HEK293T (cell line): ENCODE results near the gene DLD.
A peak's percentile ranks its signal among the peaks of the same experiment; 100 is the strongest.
"Not testable (repeated sequence)": the region's sequence is repeated elsewhere in the genome, so short reads cannot be mapped to it uniquely, and the experiment has no call there.

ENCODE experiments used
- CTCF ChIA-PET: fragments of 350-600 bp; formaldehyde crosslinking; extraction: SDS; loops from one replicate; lab custom pipeline; 2021; ENCODE audit warnings: antibody characterized with exemption, inconsistent platforms; lab: Yijun Ruan, JAX
- POLR2A ChIA-PET: fragments of 350-600 bp; formaldehyde crosslinking; extraction: SDS; loops from one replicate; lab custom pipeline; 2020; ENCODE audit warnings: antibody characterized with exemption, inconsistent platforms; lab: Yijun Ruan, JAX
- DNase-seq: peaks from one replicate; pipeline ENCODE4 v3.0.0; 2012; ENCODE audit warnings: mixed read lengths; ENCODE audit errors: extremely low spot score
- ARNT ChIP-seq: fragments of 450-650 bp; IDR thresholded peaks from 2 replicates; pipeline ENCODE4 v1.6.1; 2017; ENCODE audit warnings: mild to moderate bottlenecking
- BHLHE40 ChIP-seq: fragments of 450-650 bp; IDR thresholded peaks from 2 replicates; pipeline ENCODE4 v1.6.1; 2016; ENCODE audit warnings: mild to moderate bottlenecking, moderate library complexity, borderline replicate concordance
- CTBP1 ChIP-seq: fragments of 450-650 bp; IDR thresholded peaks from 2 replicates; pipeline ENCODE4 v1.6.1; 2016; ENCODE audit warnings: borderline replicate concordance
- ELF4 ChIP-seq: fragments of 450-650 bp; IDR thresholded peaks from 2 replicates; pipeline ENCODE4 v1.6.1; 2017; ENCODE audit warnings: antibody characterized with exemption
- FOXA1 ChIP-seq: fragments of 450-650 bp; IDR thresholded peaks from 2 replicates; pipeline ENCODE4 v1.6.1; 2016; ENCODE audit warnings: mild to moderate bottlenecking
- FOXK2 ChIP-seq: fragments of 450-650 bp; IDR thresholded peaks from 2 replicates; pipeline ENCODE4 v1.6.1; 2016; ENCODE audit warnings: mild to moderate bottlenecking
- FOXM1 ChIP-seq: fragments of 450-650 bp; IDR thresholded peaks from 2 replicates; pipeline ENCODE4 v1.6.1; 2017; ENCODE audit warnings: mild to moderate bottlenecking, borderline replicate concordance
- HDGF ChIP-seq: fragments of 450-650 bp; IDR thresholded peaks from 2 replicates; pipeline ENCODE4 v1.6.1; 2017; ENCODE audit warnings: antibody characterized with exemption, borderline replicate concordance
- L3MBTL2 ChIP-seq: fragments of 450-650 bp; conservative IDR thresholded peaks from 2 replicates; pipeline ENCODE4 v1.6.1; 2016; ENCODE audit warnings: mild to moderate bottlenecking
- LEF1 ChIP-seq: fragments of 450-650 bp; IDR thresholded peaks from 2 replicates; pipeline ENCODE4 v1.6.1; 2017; ENCODE audit warnings: mild to moderate bottlenecking, borderline replicate concordance
- NFRKB ChIP-seq: fragments of 450-650 bp; IDR thresholded peaks from 2 replicates; pipeline ENCODE4 v1.6.1; 2016; ENCODE audit warnings: mild to moderate bottlenecking, moderate library complexity
- PKNOX1 ChIP-seq: fragments of 450-650 bp; IDR thresholded peaks from 2 replicates; pipeline ENCODE4 v1.6.1; 2016
- SP1 ChIP-seq: fragments of 450-650 bp; IDR thresholded peaks from 2 replicates; pipeline ENCODE4 v1.6.1; 2017
- SUZ12 ChIP-seq: fragments of 450-650 bp; IDR thresholded peaks from 2 replicates; pipeline ENCODE4 v1.6.1; 2016; ENCODE audit warnings: mild to moderate bottlenecking
- TARDBP ChIP-seq: fragments of 450-650 bp; IDR thresholded peaks from 2 replicates; pipeline ENCODE4 v1.6.1; 2016
- ZNF384 ChIP-seq: fragments of 450-650 bp; IDR thresholded peaks from 2 replicates; pipeline ENCODE4 v1.6.1; 2016

DLD gene

GRCh38 chr7:107890962-107891635 lies at the start of gene DLD:
Gene DLD (plus strand): TSS chr7:107891183. CDS start chr7:107891251, 68 bp downstream.
- CTCF ChIA-PET = interaction anchor here (2.0 kb wide), 1 partner anchor 12 kb away, joined by 8 read pairs; no protein-coding TSS in a partner anchor
- POLR2A ChIA-PET = interaction anchor here (0.7 to 2.1 kb wide), 8 partner anchors 9 to 634 kb away, joined by 3 to 6 read pairs (median 3); partner anchors contain the start of gene CBLL1
- peak; percentile 37; the same call in 1 of the 2 replicates for TF ChIP-seq PKNOX1
- TF ChIP-seq NFRKB = no peak
- TF ChIP-seq L3MBTL2 = peak; percentile 98
- DNase-seq = peak; percentile 93

- POLR2A ChIA-PET = no interaction called here
- no peak for TF ChIP-seq ZNF384
- no peak for TF ChIP-seq LEF1
- TF ChIP-seq ELF4 = no peak
- TF ChIP-seq CTBP1 = no peak
- TF ChIP-seq SUZ12 = no peak
- TF ChIP-seq FOXM1 = no peak
- no peak for TF ChIP-seq SP1
- no peak for TF ChIP-seq BHLHE40
- no peak for TF ChIP-seq NFRKB
- TF ChIP-seq ARNT = no peak
- TF ChIP-seq FOXA1 = no peak
- no peak for TF ChIP-seq PKNOX1
- no peak for TF ChIP-seq FOXK2
- no peak for TF ChIP-seq TARDBP
- no peak for TF ChIP-seq L3MBTL2
- no peak for TF ChIP-seq HDGF
- CTCF ChIA-PET = no interaction called here
- DNase-seq = no peak
Observed at GRCh38 chr7:107842213-107842612, 48.8 kb upstream of the DLD start.

- no peak for DNase-seq
- ChIA-PET POLR2A (no interaction called here), CTCF (no interaction called here)
- no peak for TF ChIP-seq ARNT
- TF ChIP-seq LEF1 = no peak
- TF ChIP-seq NFRKB = no peak
Observed at GRCh38 chr7:107843184-107843583, 47.8 kb upstream of the DLD start.

GRCh38 chr7:107846324-107846723 lies 44.7 kb upstream of the DLD start:
- CTCF ChIA-PET = no interaction called here
- DNase-seq = no peak
- TF ChIP-seq TARDBP (no peak), PKNOX1 (no peak), L3MBTL2 (no peak), FOXK2 (no peak), BHLHE40 (no peak), SP1 (no peak), FOXA1 (no peak), ARNT (no peak), CTBP1 (no peak), SUZ12 (no peak), ZNF384 (no peak), HDGF (no peak), FOXM1 (no peak)
- POLR2A ChIA-PET = no interaction called here

GRCh38 chr7:107847168-107847835 lies 43.7 kb upstream of the DLD start:
- DNase-seq = no peak
- TF ChIP-seq FOXK2 (no peak), ZNF384 (no peak), SUZ12 (no peak), CTBP1 (no peak)
- CTCF ChIA-PET = no interaction called here
- POLR2A ChIA-PET = no interaction called here

- DNase-seq, POLR2A ChIA-PET, CTCF ChIA-PET: not testable (repeated sequence)
Observed at GRCh38 chr7:107847836-107848175, 43.2 kb upstream of the DLD start.

GRCh38 chr7:107848211-107848610 lies 42.8 kb upstream of the DLD start:
- POLR2A ChIA-PET, CTCF ChIA-PET, DNase-seq: not testable (repeated sequence)
